Fibroblast of lung (primary cell): Measurements from ENCODE around the gene VIPR2. TPM values are rescaled to one million over a fixed set of nuclear protein-coding genes. Genes with fewer than 3 reads are reported as not detected.

Source experiments
- DNase-seq, 2 donors: peaks; one replicate each; pipeline versions ENCODE4 v3.0.0 to v3.0.0-alpha.2; 2010; ENCODE audit warnings: low read depth in 2 of 2
- H2AFZ ChIP-seq: 2 replicates; pipeline ENCODE4 v1.5.1; 2012; ENCODE audit warnings: low read length, control low read depth, inconsistent platforms
- H3K27ac ChIP-seq: 2 replicates; pipeline ENCODE4 v1.5.1; 2011; ENCODE audit warnings: low read length, control low read depth; ENCODE audit not compliant: insufficient read depth
- H3K27me3 ChIP-seq: 2 replicates; pipeline ENCODE4 v1.5.1; 2011; ENCODE audit warnings: mild to moderate bottlenecking, low read length; ENCODE audit not compliant: control insufficient read depth, insufficient read depth
- H3K36me3 ChIP-seq: 2 replicates; pipeline ENCODE4 v1.5.1; 2011; ENCODE audit warnings: low read length; ENCODE audit not compliant: control insufficient read depth, insufficient read depth
- H3K4me1 ChIP-seq: 2 replicates; pipeline ENCODE4 v1.5.1; 2011; ENCODE audit warnings: low read length; ENCODE audit not compliant: control insufficient read depth, insufficient read depth; ENCODE audit errors: extremely low read depth
- H3K4me2 ChIP-seq: 2 replicates; pipeline ENCODE4 v1.5.1; 2011; ENCODE audit warnings: low read length, control low read depth; ENCODE audit not compliant: insufficient read depth; ENCODE audit errors: extremely low read depth
- H3K4me3 ChIP-seq, 4 experiments: fragments of 200-600 bp in 1 of 4; sonication (generic) in 1 of 4; replicated peaks in 1 of 4; 2 replicates each; pipeline ENCODE4 v1.5.1; 2011 to 2016; ENCODE audit warnings: low read length in 4 of 4, low read depth in 3 of 4, mild to moderate bottlenecking in 3 of 4, control low read depth in 2 of 4, inconsistent platforms in 1 of 4, mixed read lengths in 1 of 4; ENCODE audit not compliant: insufficient read depth in 1 of 4; ENCODE audit errors: control extremely low read depth in 1 of 4
- H3K79me2 ChIP-seq: 2 replicates; pipeline ENCODE4 v1.5.1; 2012; ENCODE audit warnings: mild to moderate bottlenecking, low read length, inconsistent platforms; ENCODE audit not compliant: control insufficient read depth, insufficient read depth
- H3K9ac ChIP-seq: 2 replicates; pipeline ENCODE4 v1.5.1; 2011; ENCODE audit warnings: mild to moderate bottlenecking, low read length, control low read depth; ENCODE audit not compliant: insufficient read depth
- H3K9me3 ChIP-seq: 2 replicates; pipeline ENCODE4 v1.5.1; 2012; ENCODE audit warnings: low read depth, low read length; ENCODE audit not compliant: control insufficient read depth, insufficient read depth
- H4K20me1 ChIP-seq: 2 replicates; pipeline ENCODE4 v1.5.1; 2011; ENCODE audit warnings: low read length; ENCODE audit not compliant: control insufficient read depth, insufficient read depth; ENCODE audit errors: extremely low read depth
- CTCF ChIP-seq, 2 donors: IDR thresholded peaks in 1 of 2; conservative IDR thresholded peaks in 1 of 2; 1 replicate in 1 of 2; 2 replicates in 1 of 2; pipeline ENCODE4 v1.5.1; 2011 to 2012; ENCODE audit warnings: low read length in 2 of 2, control low read depth in 1 of 2, inconsistent platforms in 1 of 2, low read depth in 1 of 2, mild to moderate bottlenecking in 1 of 2
- EZH2 ChIP-seq: IDR thresholded peaks from 2 replicates; pipeline ENCODE4 v1.5.1; 2012; ENCODE audit warnings: low read length, control low read depth, mild to moderate bottlenecking; ENCODE audit errors: missing control alignments
- polyA plus RNA-seq, 2 donors: library from polyadenylated mRNA; depleted of rRNA in 1 of 2; stranded (reverse) in 1 of 2; unstranded in 1 of 2; fragments of >200 nt; gene quantifications; 2 replicates each; pipeline ENCODE4 v1.2.1, GENCODE V29; 2011 to 2012; ENCODE audit warnings: missing spikeins in 1 of 2
- total RNA-seq: library from RNA; depleted of rRNA; stranded (reverse); fragments of >200 nt; gene quantifications from 2 replicates; pipeline ENCODE4 v1.2.1, GENCODE V29; 2014

VIPR2 gene
- total and polyA plus RNA-seq, 2 donors (not counting 1 experiment from before 2014, with no cell fraction given): not detected

GRCh38 chr7:159017210-159017609, 127.5 kb downstream of the VIPR2 start:
- no peak overlapping the region for H3K4me3 ChIP-seq
- no peaks in the 10 kb centered on the region for H3K36me3 ChIP-seq
- no peak overlapping the region for H2AFZ ChIP-seq
- H3K9me3 ChIP-seq: no peaks in the 10 kb centered on the region
- no peak for DNase-seq
- H3K27ac ChIP-seq: no peak overlapping the region
- TF ChIP-seq EZH2 (no peak), CTCF (conservative IDR thresholded peaks at IDR 0.05 in 1 of 2, IDR thresholded peaks at IDR 0.05 in 1 of 2; ENCODE audit: low read depth in 1 of 2, low read length in 2 of 2) (no peak)
- H4K20me1 ChIP-seq: no peaks in the 10 kb centered on the region
- H3K27me3 ChIP-seq: no peaks in the 10 kb centered on the region
- H3K4me1 ChIP-seq: no peaks in the 10 kb centered on the region
- H3K4me2 ChIP-seq: no peak overlapping the region
- H3K9ac ChIP-seq: no peak overlapping the region
- H3K79me2 ChIP-seq: no peaks in the 10 kb centered on the region

DNA sequence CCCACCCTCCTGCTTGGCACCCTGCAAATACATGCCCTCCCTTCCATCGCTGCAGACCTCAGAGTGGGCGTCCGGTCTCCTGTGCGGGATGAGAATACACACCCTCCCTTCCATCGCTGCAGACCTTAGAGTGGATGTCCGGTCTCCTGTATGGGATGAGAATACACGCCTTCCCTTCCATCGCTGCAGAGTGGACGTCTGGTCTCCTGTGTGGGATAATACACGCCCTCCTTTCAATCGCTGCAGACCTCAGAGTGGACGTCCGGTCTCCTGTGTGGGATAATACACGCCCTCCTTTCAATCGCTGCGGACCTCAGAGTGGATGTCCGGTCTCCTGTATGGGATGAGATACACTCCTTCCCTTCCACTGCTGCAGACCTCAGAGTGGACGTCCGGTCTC, 128.1 kb downstream of the VIPR2 start:
- no peak overlapping the region for H3K4me3 ChIP-seq
- no peak for DNase-seq
- no peaks in the 10 kb centered on the region for H3K79me2 ChIP-seq
- H2AFZ ChIP-seq: no peak overlapping the region
- H4K20me1 ChIP-seq: no peaks in the 10 kb centered on the region
- no peak overlapping the region for H3K27ac ChIP-seq
- H3K9me3 ChIP-seq: no peaks in the 10 kb centered on the region
- H3K4me2 ChIP-seq: no peak overlapping the region
- H3K27me3 ChIP-seq: no peaks in the 10 kb centered on the region
- H3K36me3 ChIP-seq: no peaks in the 10 kb centered on the region
- H3K4me1 ChIP-seq: no peaks in the 10 kb centered on the region
- no peak overlapping the region for H3K9ac ChIP-seq
- no peak for TF ChIP-seq CTCF (conservative IDR thresholded peaks at IDR 0.05 in 1 of 2, IDR thresholded peaks at IDR 0.05 in 1 of 2; ENCODE audit: low read depth in 1 of 2, low read length in 2 of 2)
- no peak for TF ChIP-seq EZH2

- H3K4me2 ChIP-seq: no peak overlapping the region
- no peaks in the 10 kb centered on the region for H3K36me3 ChIP-seq
- H3K9me3 ChIP-seq: no peaks in the 10 kb centered on the region
- no peak overlapping the region for H3K27ac ChIP-seq
- H4K20me1 ChIP-seq: no peaks in the 10 kb centered on the region
- DNase-seq: peak in 1 of 2 donors; percentile 84
- H3K9ac ChIP-seq: no peak overlapping the region
- no peak overlapping the region for H2AFZ ChIP-seq
- TF ChIP-seq EZH2: no peak
- no peak for TF ChIP-seq CTCF (conservative IDR thresholded peaks at IDR 0.05 in 1 of 2, IDR thresholded peaks at IDR 0.05 in 1 of 2; ENCODE audit: low read depth in 1 of 2, low read length in 2 of 2)
- H3K4me1 ChIP-seq: no peaks in the 10 kb centered on the region
- H3K79me2 ChIP-seq: no peaks in the 10 kb centered on the region
- no peak overlapping the region for H3K4me3 ChIP-seq
- H3K27me3 ChIP-seq: no peaks in the 10 kb centered on the region
These were observed 128.9 kb downstream of the VIPR2 start for GRCh38 chr7:159015454-159016410.
